Cardiac fibroblast (primary cell): ENCODE results near the gene SKIDA1.

ENCODE experiments used
- DNase-seq, 2 donors: peaks; one replicate each; pipeline versions ENCODE4 v3.0.0 to v3.0.0-alpha.2; 2010; ENCODE audit warnings: low read depth in 2 of 2
- H3K4me3 ChIP-seq, 2 donors: replicated peaks in 1 of 2; 1 replicate in 1 of 2; 2 replicates in 1 of 2; pipeline ENCODE4 v1.5.1; 2011; ENCODE audit warnings: low read depth in 2 of 2, low read length in 2 of 2, mild to moderate bottlenecking in 2 of 2, moderate library complexity in 1 of 2
- CTCF ChIP-seq: IDR thresholded peaks from one replicate; pipeline ENCODE4 v1.5.1; 2011; ENCODE audit warnings: low read depth, mild to moderate bottlenecking, low read length, inconsistent platforms

Gene SKIDA1

DNA sequence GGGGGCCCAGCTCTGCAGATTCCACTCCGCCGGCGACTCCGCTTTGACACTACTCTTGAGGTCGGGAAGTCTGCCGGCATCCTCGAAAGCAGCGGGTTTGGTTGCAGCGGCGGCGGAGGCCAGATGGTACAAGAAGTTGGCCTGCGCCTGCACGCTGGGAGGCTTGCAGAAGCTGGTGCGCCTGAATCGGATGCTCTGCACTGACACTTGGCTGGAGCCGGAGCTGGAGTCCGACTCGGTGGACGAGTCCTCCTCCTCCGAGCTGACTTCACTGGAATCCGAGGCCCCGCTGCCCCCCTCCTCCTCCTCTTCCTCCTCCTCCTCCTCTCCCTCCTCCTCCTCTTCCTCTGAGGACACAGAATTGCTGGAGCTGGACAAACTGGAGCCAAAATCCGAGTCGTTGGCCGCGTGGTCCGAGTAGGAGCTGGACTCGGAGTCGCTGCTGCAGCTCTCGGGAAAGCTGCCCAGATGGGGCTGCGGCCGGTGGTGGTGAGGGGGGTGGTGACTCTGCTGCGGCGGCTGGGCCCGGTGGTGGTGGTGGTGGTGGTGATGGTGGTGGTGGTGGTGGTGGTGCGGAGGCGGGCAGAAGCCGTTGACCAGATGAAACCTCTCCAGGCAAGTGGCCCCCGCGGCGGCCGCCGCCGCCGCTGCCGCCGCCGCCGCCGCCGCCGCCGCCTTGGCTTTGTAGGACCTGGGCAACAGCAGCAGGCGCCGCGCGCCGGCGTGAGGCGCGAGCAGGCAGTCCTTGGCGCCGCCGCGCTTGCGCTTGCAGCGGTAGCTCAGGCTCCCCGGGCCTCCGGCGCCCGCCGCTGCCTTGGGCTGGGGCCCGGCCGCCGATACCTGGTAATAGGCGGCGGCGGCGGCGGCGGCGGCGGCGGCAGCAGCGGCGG lies 9.0 kb downstream of the SKIDA1 start:
- peak overlapping the region; percentile 61 to 62 for H3K4me3 ChIP-seq
- DNase-seq: peak; percentile 67 to 77
- TF ChIP-seq CTCF: no peak

DNA sequence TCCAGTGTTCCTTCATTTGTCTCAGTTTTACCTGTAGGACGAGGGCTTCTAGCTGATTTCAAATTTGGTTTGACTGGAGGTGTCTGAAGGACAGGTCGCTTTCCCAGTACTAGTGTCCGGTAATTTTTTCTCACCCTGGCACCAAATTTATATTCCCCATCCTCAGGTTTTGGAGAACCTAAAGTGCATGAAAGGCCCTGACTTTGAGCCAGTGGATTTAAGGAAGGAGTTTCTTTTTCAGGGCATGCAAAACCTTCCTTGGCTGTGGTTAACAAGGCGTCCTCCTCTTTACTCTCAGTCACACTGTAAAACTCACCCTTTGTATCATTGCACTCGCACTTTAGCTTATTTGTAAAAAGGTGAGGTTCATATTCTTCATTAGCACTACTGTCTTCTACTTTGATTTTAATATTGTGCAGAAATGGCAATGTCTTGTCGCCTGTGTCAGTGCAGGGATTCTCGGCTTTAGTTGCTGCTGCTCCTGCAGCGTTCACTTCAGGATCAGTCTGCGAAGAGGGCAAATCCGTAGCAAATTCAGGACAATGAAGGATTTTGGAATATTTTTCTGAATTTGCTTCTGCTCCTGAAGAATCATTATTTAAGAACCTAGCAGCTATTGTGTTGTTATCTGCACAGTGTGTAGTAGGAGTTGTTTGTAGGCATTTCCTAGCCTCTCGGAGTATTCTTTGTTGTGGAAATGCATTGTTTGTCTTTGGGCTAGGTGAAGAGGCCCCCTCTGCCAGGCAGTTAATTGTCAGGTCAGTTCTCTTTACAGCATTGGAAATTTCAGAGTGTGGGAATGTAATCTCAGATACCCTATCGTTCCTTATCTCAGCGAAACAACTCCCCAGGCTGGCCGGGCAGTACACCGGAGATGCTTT lies 9.9 kb downstream of the SKIDA1 start:
- TF ChIP-seq CTCF: no peak
- no peak for DNase-seq

DNA sequence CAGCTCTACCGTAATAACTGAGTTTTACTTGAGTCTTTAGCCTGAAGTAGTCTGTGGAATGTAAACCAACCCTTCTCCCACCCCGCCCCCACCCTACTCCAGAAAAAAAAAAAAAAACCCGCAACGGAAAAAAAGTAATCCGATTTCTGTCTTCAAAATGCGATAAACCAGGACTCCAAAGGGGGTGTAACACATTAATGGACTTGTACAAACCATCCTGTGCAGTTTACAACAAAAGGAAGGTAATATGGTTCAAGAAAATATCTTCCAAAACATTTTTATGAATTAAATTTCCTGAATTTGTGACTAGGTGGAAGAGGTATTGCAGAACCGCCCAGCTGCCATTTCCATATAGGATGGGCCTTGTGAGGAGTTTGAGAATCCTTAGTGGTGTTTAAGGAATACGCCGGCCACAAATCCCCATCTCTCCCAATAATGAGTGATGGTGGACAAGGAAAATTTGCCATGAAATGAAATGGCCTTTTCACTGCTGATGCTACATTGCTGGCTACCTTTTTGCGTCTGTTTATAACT lies 10.6 kb downstream of the SKIDA1 start:
- H3K4me3 ChIP-seq: no peak overlapping the region
- no peak for DNase-seq
- no peak for TF ChIP-seq CTCF

More for the DNA sequence above, 9.9 kb downstream of the SKIDA1 start:
- H3K4me3 ChIP-seq: peak overlapping the region; percentile 61 to 62

DNA sequence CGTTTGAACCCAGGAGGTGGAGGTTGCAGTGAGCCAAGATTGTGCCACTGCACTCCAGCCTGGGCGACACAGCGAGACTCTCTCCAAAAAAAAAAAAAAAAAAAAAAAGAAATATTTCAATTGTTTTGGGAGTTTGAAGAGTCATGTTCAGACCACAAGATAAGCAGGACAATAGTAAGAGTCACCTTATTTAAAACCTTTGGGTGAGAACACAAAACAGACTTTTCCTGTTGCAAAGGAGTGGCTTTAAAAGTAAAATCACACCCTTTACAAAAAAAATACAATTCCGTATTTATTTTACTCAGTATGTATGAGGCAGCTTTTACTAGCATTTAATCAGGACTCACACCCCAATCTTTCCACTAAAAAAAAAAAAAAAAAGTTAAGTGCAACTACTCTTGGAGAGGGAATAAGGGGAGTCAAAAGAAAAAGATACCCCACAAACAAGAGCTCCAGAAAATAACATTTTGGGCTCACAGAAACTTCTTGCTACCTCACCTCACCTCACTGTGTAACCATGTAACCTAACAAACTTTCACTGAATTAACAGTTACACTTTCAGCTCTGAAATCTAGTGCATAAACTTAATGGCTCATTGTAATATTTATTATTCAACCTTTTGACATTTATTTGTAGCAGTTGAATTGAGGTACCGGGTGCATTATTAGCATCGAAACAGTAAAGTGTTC lies 11.2 kb downstream of the SKIDA1 start:
- no peak for TF ChIP-seq CTCF
- no peak overlapping the region for H3K4me3 ChIP-seq
- peak in 1 of 2 donors; percentile 32 for DNase-seq

DNA sequence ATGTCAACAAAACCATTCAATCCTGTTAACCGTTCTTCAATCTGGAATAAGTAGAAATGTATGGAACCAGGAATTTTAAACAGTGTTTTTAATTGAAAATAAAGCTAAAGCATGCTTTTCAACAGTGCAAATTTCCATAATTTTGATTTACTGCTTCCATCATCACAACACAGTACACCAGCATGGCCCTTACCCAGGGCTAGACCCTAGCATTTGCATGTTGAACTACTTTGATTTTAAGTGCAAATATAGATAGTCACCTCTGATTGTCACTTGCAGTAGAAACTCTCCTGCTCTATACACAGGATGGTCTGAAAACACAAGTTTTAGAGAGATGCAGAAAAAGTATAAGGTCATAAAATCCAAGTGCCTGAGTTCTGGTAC lies 12.1 kb downstream of the SKIDA1 start:
- no peak for TF ChIP-seq CTCF
- no peak for DNase-seq
- no peak overlapping the region for H3K4me3 ChIP-seq
